Transverse colon (tissue), 4 donors: Measurements from ENCODE around the gene ECEL1. TPM values are rescaled to one million over a fixed set of nuclear protein-coding genes. Genes with fewer than 3 reads are reported as not detected.

ENCODE experiments used
- DNase-seq: peaks from one replicate; pipeline ENCODE4 v3.0.0-alpha.2; 2019
- H3K27ac ChIP-seq, 4 donors: fragments of 200-600 bp; sonication (generic); 2 replicates each; pipeline ENCODE4 v1.5.1; 2016 to 2018; ENCODE audit warnings: inconsistent platforms in 4 of 4
- H3K27me3 ChIP-seq: fragments of 200-600 bp; sonication (generic); 2 replicates; pipeline ENCODE4 v1.5.1; 2017; ENCODE audit warnings: inconsistent platforms
- H3K36me3 ChIP-seq, 4 donors: fragments of 200-600 bp; sonication (generic); 2 replicates each; pipeline ENCODE4 v1.5.1; 2017 to 2019; ENCODE audit warnings: inconsistent platforms in 4 of 4
- H3K4me1 ChIP-seq, 4 donors: fragments of 200-600 bp; sonication (generic); 2 replicates each; pipeline ENCODE4 v1.5.1; 2017 to 2020; ENCODE audit warnings: inconsistent platforms in 4 of 4
- H3K4me3 ChIP-seq, 4 donors: fragments of 200-600 bp; sonication (generic); 1 replicate in 1 of 4; 2 replicates in 3 of 4; pipeline versions ENCODE4 v1.5.1 to v1.6.1; 2017 to 2019; ENCODE audit warnings: inconsistent platforms in 4 of 4
- H3K9me3 ChIP-seq, 2 donors: fragments of 200-600 bp; sonication (generic); 2 replicates each; pipeline ENCODE4 v1.5.1; 2017 to 2019; ENCODE audit warnings: inconsistent platforms in 2 of 2
- EP300 ChIP-seq: sonication (generic); formaldehyde crosslinking; IDR thresholded peaks from one replicate; pipeline ENCODE4 v1.6.1; 2017; ENCODE audit warnings: antibody characterized with exemption, low read depth
- POLR2A ChIP-seq: fragments of 450-650 bp; IDR thresholded peaks from one replicate; pipeline ENCODE4 v1.6.1; 2016; ENCODE audit warnings: antibody characterized with exemption, mild to moderate bottlenecking, moderate library complexity
- POLR2AphosphoS5 ChIP-seq, 3 donors: sonication (generic); formaldehyde crosslinking; IDR thresholded peaks; one replicate each; pipeline ENCODE4 v1.6.1; 2016; ENCODE audit warnings: antibody characterized with exemption in 3 of 3
- WGBS, 2 donors: methylation state at CpG; one replicate each; pipeline ENCODE4 v1.1.5; 2018; ENCODE audit warnings: low coverage in 1 of 2; 5-methylcytosine and 5-hydroxymethylcytosine counted together
- in situ Hi-C, 4 donors: fragments of 200-750 bp; cut with MboI; loops; one replicate each; pipeline versions ENCODE4 v1.15.0 to v1.15.1; 2017; ENCODE audit warnings: low sequenced_read_pairs in 3 of 4, low pct_ligation_motif_present in 1 of 4, low pct_unique_long_range_greater_than_20kb in 1 of 4
- intact Hi-C: fragments of 100-400 bp; cut with DNase I; formaldehyde crosslinking; loops from one replicate; pipeline ENCODE4 v1.15.1; 2023; ENCODE audit warnings: low total_unique reads
- total RNA-seq, 4 donors: library from RNA; depleted of rRNA; stranded (reverse); fragments of >200 nt; gene quantifications; one replicate each; pipeline ENCODE4 v1.1.0, GENCODE V29; 2016
- TF ChIP-seq, protein P1 (sequence below), 5 experiments: fragments of 200-600 bp in 3 of 5; fragments of 450-650 bp in 2 of 5; sonication (generic) in 3 of 5; IDR thresholded peaks; 1 replicate in 2 of 5; 2 replicates in 3 of 5; pipeline ENCODE4 v1.5.1; 2016 to 2017; ENCODE audit warnings: antibody characterized with exemption in 5 of 5, inconsistent platforms in 3 of 5, mild to moderate bottlenecking in 2 of 5, moderate library complexity in 1 of 5

The ECEL1 gene
- total RNA-seq, 4 donors from 2014 or later, result not detected

DNA sequence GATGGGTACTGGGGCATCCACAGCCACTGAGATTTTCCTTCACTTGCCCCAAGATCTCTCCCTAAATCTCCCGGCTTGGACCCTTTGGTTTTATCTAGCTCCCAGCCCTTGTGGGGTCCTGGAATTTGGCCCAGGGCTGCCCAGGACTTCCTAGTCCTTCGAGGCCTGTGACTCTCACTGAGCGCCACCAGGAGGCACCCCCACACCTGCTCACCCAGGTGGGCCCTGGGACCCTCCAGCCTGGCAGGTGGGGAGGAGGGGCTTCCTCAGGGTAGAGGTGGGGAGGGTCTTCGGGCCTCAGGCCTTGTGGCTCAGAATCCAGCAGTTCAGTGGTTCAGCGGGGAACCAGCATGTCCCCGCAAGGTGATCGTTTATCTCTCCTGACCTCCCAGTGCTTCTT lies 20.6 kb upstream of the ECEL1 start:
- Histone ChIP-seq H3K27me3 (peaks cover 55% of the 10 kb centered on the region), H3K27ac (no peak overlapping the region), H3K36me3 (no peaks in the 10 kb centered on the region), H3K4me1 (peaks cover 0 to 5% (median 4%) of the 10 kb centered on the region in 4 donors), H3K4me3 (no peak overlapping the region), H3K9me3 (no peaks in the 10 kb centered on the region)
- intact Hi-C loops (no loop called here), in situ Hi-C loops (no loop called here)
- no peak for DNase-seq
- 76% methylated on average over 7 of the region's 7 CpGs; no CpG with 5 or more reads in 1 of the 2 donors for WGBS, 2 donors
- TF ChIP-seq POLR2AphosphoS5 (IDR thresholded peaks at IDR 0.05) (no peak), EP300 (no peak), POLR2A (no peak)
- TF ChIP-seq, protein P1, sequence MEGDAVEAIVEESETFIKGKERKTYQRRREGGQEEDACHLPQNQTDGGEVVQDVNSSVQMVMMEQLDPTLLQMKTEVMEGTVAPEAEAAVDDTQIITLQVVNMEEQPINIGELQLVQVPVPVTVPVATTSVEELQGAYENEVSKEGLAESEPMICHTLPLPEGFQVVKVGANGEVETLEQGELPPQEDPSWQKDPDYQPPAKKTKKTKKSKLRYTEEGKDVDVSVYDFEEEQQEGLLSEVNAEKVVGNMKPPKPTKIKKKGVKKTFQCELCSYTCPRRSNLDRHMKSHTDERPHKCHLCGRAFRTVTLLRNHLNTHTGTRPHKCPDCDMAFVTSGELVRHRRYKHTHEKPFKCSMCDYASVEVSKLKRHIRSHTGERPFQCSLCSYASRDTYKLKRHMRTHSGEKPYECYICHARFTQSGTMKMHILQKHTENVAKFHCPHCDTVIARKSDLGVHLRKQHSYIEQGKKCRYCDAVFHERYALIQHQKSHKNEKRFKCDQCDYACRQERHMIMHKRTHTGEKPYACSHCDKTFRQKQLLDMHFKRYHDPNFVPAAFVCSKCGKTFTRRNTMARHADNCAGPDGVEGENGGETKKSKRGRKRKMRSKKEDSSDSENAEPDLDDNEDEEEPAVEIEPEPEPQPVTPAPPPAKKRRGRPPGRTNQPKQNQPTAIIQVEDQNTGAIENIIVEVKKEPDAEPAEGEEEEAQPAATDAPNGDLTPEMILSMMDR (IDR thresholded peaks at IDR 0.05), result no peak

DNA sequence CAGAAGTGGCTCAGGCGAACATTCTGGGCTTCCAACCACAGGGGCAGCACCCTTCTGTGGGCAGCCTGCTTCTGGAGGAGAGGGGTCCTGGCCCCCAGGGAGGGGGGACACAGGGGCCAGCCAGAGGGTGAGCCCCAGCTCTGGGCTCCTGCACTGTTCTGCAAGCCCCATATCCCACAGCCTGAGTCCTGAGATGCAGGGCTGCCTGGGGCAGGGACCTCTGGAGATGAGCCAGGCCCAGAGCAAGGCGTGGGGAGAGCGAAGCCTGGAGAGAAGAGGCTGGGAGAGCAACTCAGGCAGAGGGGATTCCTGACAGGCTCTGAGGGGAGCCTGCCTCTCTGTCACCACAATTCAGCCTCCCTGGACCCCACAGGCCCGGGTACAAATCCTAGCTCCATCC lies 19.1 kb upstream of the ECEL1 start:
- intact Hi-C loops (no loop called here), in situ Hi-C loops (no loop called here)
- whole genome bisulfite sequencing, 2 donors, result 64% methylated on average over 3 of the region's 4 CpGs; no CpG with 5 or more reads in 1 of the 2 donors

DNA sequence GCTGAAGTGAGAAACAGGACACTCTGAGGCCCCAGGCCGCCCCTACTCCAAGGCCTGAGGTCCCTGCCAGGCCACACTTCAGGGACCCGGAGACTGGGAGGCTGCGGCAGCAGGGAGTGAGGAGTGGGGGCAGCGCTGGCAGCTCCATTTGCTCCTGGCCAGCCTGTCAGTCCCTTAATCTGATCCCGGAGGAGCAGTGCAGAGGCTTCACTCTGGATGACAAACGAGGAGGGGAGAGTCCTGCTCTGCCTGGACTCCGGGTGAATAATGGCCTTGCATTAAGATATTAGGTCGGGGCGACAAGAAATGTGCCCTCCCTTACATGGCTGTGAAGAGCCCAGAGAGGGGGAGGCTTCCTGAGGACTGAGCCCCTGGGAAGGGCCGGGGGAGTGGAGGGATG lies 18.2 kb upstream of the ECEL1 start:
- TF ChIP-seq POLR2AphosphoS5 (IDR thresholded peaks at IDR 0.05) (no peak), POLR2A (no peak)
- TF ChIP-seq, protein P1 (IDR thresholded peaks at IDR 0.05), result no peak
- Histone ChIP-seq H3K9me3 (no peaks in the 10 kb centered on the region), H3K36me3 (no peaks in the 10 kb centered on the region), H3K27me3 (peaks cover 63% of the 10 kb centered on the region), H3K4me1 (peaks cover 0 to 15% (median 11%) of the 10 kb centered on the region in 4 donors), H3K27ac (no peak overlapping the region), H3K4me3 (no peak overlapping the region)
- intact Hi-C loops, result no loop called here
- in situ Hi-C loops, result no loop called here
- DNase-seq, result no peak
- WGBS, 2 donors, result 17 to 54% methylated on average over 1 to 10 of the region's 10 CpGs

More for the DNA sequence above, 19.1 kb upstream of the ECEL1 start:
- TF ChIP-seq POLR2A (no peak), EP300 (no peak), POLR2AphosphoS5 (IDR thresholded peaks at IDR 0.05) (no peak)
- TF ChIP-seq, protein P1 (IDR thresholded peaks at IDR 0.05), result no peak
- H3K4me1 ChIP-seq, result peaks cover 0 to 15% (median 11%) of the 10 kb centered on the region in 4 donors
- H3K27ac ChIP-seq, result no peak overlapping the region
- H3K36me3 ChIP-seq, result no peaks in the 10 kb centered on the region
- H3K27me3 ChIP-seq, result peaks cover 63% of the 10 kb centered on the region
- H3K4me3 ChIP-seq, result no peak overlapping the region
- no peaks in the 10 kb centered on the region for H3K9me3 ChIP-seq
- no peak for DNase-seq

DNA sequence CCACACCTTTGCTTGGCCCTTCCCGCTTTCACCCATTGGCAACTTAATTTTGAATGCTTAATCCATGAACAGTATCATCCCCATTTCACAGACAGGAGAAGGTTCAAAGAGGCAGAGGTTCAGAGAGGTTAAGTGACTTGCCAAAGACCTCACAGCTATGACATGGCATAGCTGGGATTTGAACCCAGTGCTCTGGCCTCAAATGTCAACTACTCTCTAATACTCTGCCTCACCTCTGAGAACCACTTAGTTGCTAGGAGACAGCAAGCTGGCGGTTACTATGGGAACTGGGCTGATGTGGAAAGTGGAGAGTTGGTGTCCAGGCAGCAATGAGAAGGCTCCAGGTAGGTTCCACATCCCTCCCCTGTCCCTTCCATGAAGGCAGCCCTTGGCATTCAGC lies 16.8 kb upstream of the ECEL1 start:
- Histone ChIP-seq H3K4me3 (no peak overlapping the region), H3K36me3 (no peaks in the 10 kb centered on the region), H3K27ac (no peak overlapping the region), H3K27me3 (peaks cover 54% of the 10 kb centered on the region), H3K9me3 (no peaks in the 10 kb centered on the region), H3K4me1 (peaks cover 0 to 15% (median 11%) of the 10 kb centered on the region in 4 donors)
- intact Hi-C loops, result no loop called here
- in situ Hi-C loops, result no loop called here
- no peak for TF ChIP-seq POLR2A
- TF ChIP-seq, protein P1 (IDR thresholded peaks at IDR 0.05), result no peak
- no peak for TF ChIP-seq EP300
- no peak for TF ChIP-seq POLR2AphosphoS5 (IDR thresholded peaks at IDR 0.05)
- DNase-seq, result no peak
- 66 to 100% methylated on average over 1 to 2 of the region's 2 CpGs for WGBS, 2 donors
